A549 treated with GW870086 at 1 μM for 4 hours (cell line): ENCODE measurements around the gene WDR72. TPM values are rescaled to one million over a fixed set of nuclear protein-coding genes. Genes with fewer than 3 reads are reported as not detected.

Source experiments
- total RNA-seq: library from RNA; stranded (reverse); fragments of 200-300 nt; extraction: Qiagen RNA extraction; gene quantifications from 5 replicates; pipeline ENCODE4 v1.2.3, GENCODE V29; 2022; ENCODE audit warnings: low read depth

The WDR72 gene
- total RNA-seq, result 4.9 to 7.1 TPM (median 6.7 TPM) in 5 replicates

DNA sequence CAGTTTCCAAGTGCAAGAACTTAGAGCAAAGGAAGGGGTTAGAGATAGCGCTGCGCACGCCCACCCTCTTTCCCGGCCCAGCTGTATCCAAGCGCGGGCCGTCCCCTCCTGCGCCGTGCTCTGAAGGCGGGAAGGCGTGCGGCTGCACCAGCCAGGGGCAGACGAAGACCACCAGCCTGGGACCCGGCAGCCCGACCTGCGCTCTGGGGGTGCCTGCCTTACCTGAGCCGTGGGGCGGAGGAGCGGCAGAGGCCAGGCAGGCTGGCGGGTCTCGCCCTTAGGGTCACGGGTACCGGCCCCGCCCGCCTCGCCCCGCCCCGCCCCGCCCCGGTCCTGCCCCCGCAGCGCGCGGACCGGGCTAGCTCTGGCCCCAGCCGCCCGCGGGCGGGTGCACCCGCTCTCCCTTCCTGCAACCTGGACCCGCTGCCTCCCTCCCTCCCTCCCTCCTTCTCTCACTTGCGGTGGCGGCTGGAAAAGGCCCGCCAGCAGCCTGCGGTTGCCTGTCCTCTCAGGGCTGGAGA, at the start of gene WDR72:
Gene WDR72, minus strand, starts transcription at position 253 of the 521 bp plus-strand sequence. CDS start 26,514 bp downstream, outside the sequence.

Other genes with a start within 250 kb of the WDR72 start
- gene UNC13C, start 218.8 kb upstream of the WDR72 start, total RNA-seq, result not detected in 5 replicates